ENCODE data around the gene TIMM17B. TPM values are rescaled to one million over a fixed set of nuclear protein-coding genes. Genes with fewer than 3 reads are reported as not detected.

TIMM17B gene
- total and polyA plus RNA-seq, 2 of the 8 experiments (the other 6 are each of a cell fraction or from before 2014, with no cell fraction given): 77.8 to 246 TPM

- TF ChIP-seq RXRA (IDR thresholded peaks at IDR 0.05; ENCODE audit: insufficient read depth, low read depth, low read length) (no peak), EGR1 (IDR thresholded peaks at IDR 0.05; ENCODE audit: borderline replicate concordance, low read depth, low read length) (no peak)
Observed at GRCh38 chrX:48937054-48937907, 39.7 kb upstream of the TIMM17B start (continued).
